GM21529 (cell line): ENCODE results near the gene INPP5A.
"Not testable (repeated sequence)": the region's sequence is repeated elsewhere in the genome, so short reads cannot be mapped to it uniquely, and the experiment has no call there.

ENCODE experiments used
- ATAC-seq: cut with Tn5 transposase; IDR thresholded peaks from one replicate; pipeline ENCODE4 v1.9.1; 2021; ENCODE audit not compliant: unreplicated experiment

INPP5A gene

GRCh38 chr10:132671228-132672154 is 133.9 kb downstream of the INPP5A start:
- no peak for ATAC-seq

GRCh38 chr10:132673746-132674145 is 136.2 kb downstream of the INPP5A start:
- ATAC-seq, result not testable (repeated sequence)

- ATAC-seq, result no peak
Measured at GRCh38 chr10:132674311-132674710, 136.7 kb downstream of the INPP5A start.

- ATAC-seq, result no peak
Measured at GRCh38 chr10:132675031-132675740, 137.6 kb downstream of the INPP5A start.

- ATAC-seq, result no peak
Measured at GRCh38 chr10:132676193-132676891, 138.8 kb downstream of the INPP5A start.

- ATAC-seq, result no peak
Measured at GRCh38 chr10:132677096-132677472, 139.5 kb downstream of the INPP5A start.

GRCh38 chr10:132677473-132678227 is 140.1 kb downstream of the INPP5A start:
- no peak for ATAC-seq

GRCh38 chr10:132678436-132679216 is 141.0 kb downstream of the INPP5A start:
- no peak for ATAC-seq

- ATAC-seq, result no peak
Measured at GRCh38 chr10:132679217-132679595, 141.6 kb downstream of the INPP5A start.

GRCh38 chr10:132679640-132680039 is 142.1 kb downstream of the INPP5A start:
- no peak for ATAC-seq

- ATAC-seq, result not testable (repeated sequence)
Measured at GRCh38 chr10:132680741-132681140, 143.2 kb downstream of the INPP5A start.

GRCh38 chr10:132681858-132682755 is 144.5 kb downstream of the INPP5A start:
- ATAC-seq, result no peak

GRCh38 chr10:132684164-132684891 is 146.7 kb downstream of the INPP5A start:
- ATAC-seq, result peak; percentile 61

GRCh38 chr10:132685101-132685891 is 147.7 kb downstream of the INPP5A start:
- ATAC-seq, result no peak

GRCh38 chr10:132685921-132686680 is 148.5 kb downstream of the INPP5A start:
- ATAC-seq, result no peak

GRCh38 chr10:132687181-132687892 is 149.8 kb downstream of the INPP5A start:
- ATAC-seq, result no peak
